Heart right ventricle (tissue), 16 donors: ENCODE results near the gene NCAN. TPM values are rescaled to one million over a fixed set of nuclear protein-coding genes. Genes with fewer than 3 reads are reported as not detected.

Source experiments
- ATAC-seq, 8 donors: fragments of 200-7000 bp; cut with Tn5 transposase; one replicate each; pipeline ENCODE4 v1.9.1; 2020; ENCODE audit warnings: mild to moderate bottlenecking in 8 of 8, moderate library complexity in 8 of 8, moderate number of reproducible peaks in 1 of 8
- DNase-seq, 2 donors: peaks; one replicate each; pipeline ENCODE4 v3.0.0-alpha.2; 2020
- H3K27ac ChIP-seq, 10 donors: fragments of 200-600 bp; sonication (generic) in 2 of 10; one replicate each; pipeline versions ENCODE4 v1.5.0 to v1.8.0; 2020 to 2022; ENCODE audit warnings: mild to moderate bottlenecking in 3 of 10
- H3K27me3 ChIP-seq, 7 donors: fragments of 200-600 bp; one replicate each; pipeline ENCODE4 v1.8.0; 2021 to 2022; ENCODE audit warnings: mild to moderate bottlenecking in 2 of 7
- H3K36me3 ChIP-seq, 9 donors: fragments of 200-600 bp; sonication (generic) in 1 of 9; one replicate each; pipeline versions ENCODE4 v1.5.0 to v1.8.0; 2020 to 2022; ENCODE audit warnings: mild to moderate bottlenecking in 2 of 9
- H3K4me1 ChIP-seq, 9 donors: fragments of 200-600 bp; sonication (generic) in 1 of 9; one replicate each; pipeline versions ENCODE4 v1.5.0 to v1.8.0; 2020 to 2022; ENCODE audit warnings: mild to moderate bottlenecking in 4 of 9
- H3K4me3 ChIP-seq, 10 donors: fragments of 200-600 bp; sonication (generic) in 2 of 10; one replicate each; pipeline versions ENCODE4 v1.5.0 to v1.8.0; 2020 to 2022; ENCODE audit warnings: mild to moderate bottlenecking in 7 of 10, moderate library complexity in 2 of 10
- H3K9me3 ChIP-seq, 11 donors: fragments of 200-600 bp in 10 of 11; sonication (generic) in 2 of 11; one replicate each; pipeline versions ENCODE4 v1.5.0 to v1.8.0; 2013 to 2022; ENCODE audit warnings: mild to moderate bottlenecking in 2 of 11, control low read depth in 1 of 11, moderate library complexity in 1 of 11
- WGBS, 2 donors: extraction: QIAGEN DNeasy Blood & Tissue Kit; methylation state at CpG; one replicate each; pipeline ENCODE4 v1.1.7; 2013; ENCODE audit warnings: inconsistent platforms in 1 of 2; 5-methylcytosine and 5-hydroxymethylcytosine counted together
- intact Hi-C, 10 donors: fragments of 100-400 bp; cut with DNase I; formaldehyde crosslinking; loops; one replicate each; pipeline versions ENCODE4 v1.11.1 to v1.14.2; 2022
- polyA plus RNA-seq, 2 donors: library from polyadenylated mRNA; stranded (reverse); fragments of 200-250 nt; gene quantifications; one replicate each; pipeline ENCODE4 v1.2.3, GENCODE V29; 2013
- total RNA-seq, 10 donors: library from RNA; stranded (reverse); fragmentation: NEBNext Ultra II Directional in 3 of 10; extraction: Animal tissue kit (Norgen Biotek cat#: 25700) in 3 of 10; gene quantifications; one replicate each; pipeline versions ENCODE4 v1.2.1 to v1.2.4, GENCODE V29; 2021 to 2023
- TF ChIP-seq, protein P1 (sequence below), 9 donors: fragments of 200-600 bp; sonication (generic) in 2 of 9; IDR thresholded peaks; one replicate each; pipeline versions ENCODE4 v1.5.0 to v1.8.0; 2021 to 2022; ENCODE audit warnings: antibody characterized with exemption in 9 of 9, mild to moderate bottlenecking in 5 of 9, moderate library complexity in 1 of 9
- donor health status: Arrhythmogenic right ventricular cardiomyopathy.
- donor health status: ischemic (EF 13 %, LVEDD 7.1; RV severe dilation, severe dysfunction).
- donor health status: healthy with polysubstance abuse.
- donor health status: DM: no; HTN: yes; CAD: no.
- donor health status: DM: no; HTN: no; CAD: no.
- donor health status: ischemic (EF 25% LVEDD 6.9; RV normal size, moderate dysfunction).
- donor health status: ischemic (EF 25% LVEDD 5.7; RV mildly dilated, moderate dysfunction).
- donor health status: healthy.
- donor health status: DM: yes; HTN: yes; CAD: no.
- donor health status: Ischemic cardiomyopathy.
- donor health status: ischemic (EF 35%, LVEDD 5.7; RV mildly dilated, moderate dysfunction).
- donor health status: nonischemic (EF 11% LVEDD 7.7; RV severe dilation, severe dysfunction).
- donor health status: DM: yes; HTN: yes; CAD: no.
- donor health status: PGD.
- donor health status: ischemic (EF 29% LVEDD 5.4; RV normal size, mild dysfunction).
- donor health status: nonischemic (EF 23%, LVEDD 6.1; RV moderate dilation, normal function).

The NCAN gene
- total and polyA plus RNA-seq, 12 donors = not detected

DNA sequence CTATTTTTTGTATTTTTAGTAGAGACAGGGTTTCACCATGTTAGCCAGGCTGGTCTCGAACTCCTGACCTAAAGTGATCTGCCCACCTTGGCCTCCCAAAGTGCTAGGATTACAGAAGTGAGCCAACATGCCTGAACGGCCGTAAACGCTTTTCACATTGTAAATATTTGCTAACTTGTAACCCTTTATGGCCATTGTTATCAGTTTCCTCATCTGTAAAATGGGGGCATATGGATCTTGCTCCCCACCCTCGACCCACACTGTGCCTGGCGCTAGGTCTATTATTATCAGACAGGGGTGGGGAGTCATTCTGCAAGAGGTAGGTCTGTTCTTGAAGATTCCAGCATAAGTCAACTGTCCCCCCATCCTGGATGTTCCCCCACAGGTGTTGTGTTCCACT is 11.9 kb downstream of the NCAN start:
- no peak for ATAC-seq
- Histone ChIP-seq H3K9me3 (no peaks in the 10 kb centered on the region), H3K4me1 (peaks cover 0 to 10% (median 0%) of the 10 kb centered on the region in 9 donors), H3K27ac (no peak overlapping the region), H3K27me3 (peaks cover 8 to 75% (median 45%) of the 10 kb centered on the region in 7 donors), H3K36me3 (no peaks in the 10 kb centered on the region), H3K4me3 (no peak overlapping the region)
- intact Hi-C loops = loop anchor here in 1 of 10 donors (5.0 kb wide), 1 partner anchor 76 kb away; no protein-coding TSS in a partner anchor
- no peak for DNase-seq
- TF ChIP-seq, protein P1, sequence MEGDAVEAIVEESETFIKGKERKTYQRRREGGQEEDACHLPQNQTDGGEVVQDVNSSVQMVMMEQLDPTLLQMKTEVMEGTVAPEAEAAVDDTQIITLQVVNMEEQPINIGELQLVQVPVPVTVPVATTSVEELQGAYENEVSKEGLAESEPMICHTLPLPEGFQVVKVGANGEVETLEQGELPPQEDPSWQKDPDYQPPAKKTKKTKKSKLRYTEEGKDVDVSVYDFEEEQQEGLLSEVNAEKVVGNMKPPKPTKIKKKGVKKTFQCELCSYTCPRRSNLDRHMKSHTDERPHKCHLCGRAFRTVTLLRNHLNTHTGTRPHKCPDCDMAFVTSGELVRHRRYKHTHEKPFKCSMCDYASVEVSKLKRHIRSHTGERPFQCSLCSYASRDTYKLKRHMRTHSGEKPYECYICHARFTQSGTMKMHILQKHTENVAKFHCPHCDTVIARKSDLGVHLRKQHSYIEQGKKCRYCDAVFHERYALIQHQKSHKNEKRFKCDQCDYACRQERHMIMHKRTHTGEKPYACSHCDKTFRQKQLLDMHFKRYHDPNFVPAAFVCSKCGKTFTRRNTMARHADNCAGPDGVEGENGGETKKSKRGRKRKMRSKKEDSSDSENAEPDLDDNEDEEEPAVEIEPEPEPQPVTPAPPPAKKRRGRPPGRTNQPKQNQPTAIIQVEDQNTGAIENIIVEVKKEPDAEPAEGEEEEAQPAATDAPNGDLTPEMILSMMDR (IDR thresholded peaks at IDR 0.05) = no peak
- WGBS, 2 donors = 82 to 86% methylated on average over 6 of the region's 6 CpGs

DNA sequence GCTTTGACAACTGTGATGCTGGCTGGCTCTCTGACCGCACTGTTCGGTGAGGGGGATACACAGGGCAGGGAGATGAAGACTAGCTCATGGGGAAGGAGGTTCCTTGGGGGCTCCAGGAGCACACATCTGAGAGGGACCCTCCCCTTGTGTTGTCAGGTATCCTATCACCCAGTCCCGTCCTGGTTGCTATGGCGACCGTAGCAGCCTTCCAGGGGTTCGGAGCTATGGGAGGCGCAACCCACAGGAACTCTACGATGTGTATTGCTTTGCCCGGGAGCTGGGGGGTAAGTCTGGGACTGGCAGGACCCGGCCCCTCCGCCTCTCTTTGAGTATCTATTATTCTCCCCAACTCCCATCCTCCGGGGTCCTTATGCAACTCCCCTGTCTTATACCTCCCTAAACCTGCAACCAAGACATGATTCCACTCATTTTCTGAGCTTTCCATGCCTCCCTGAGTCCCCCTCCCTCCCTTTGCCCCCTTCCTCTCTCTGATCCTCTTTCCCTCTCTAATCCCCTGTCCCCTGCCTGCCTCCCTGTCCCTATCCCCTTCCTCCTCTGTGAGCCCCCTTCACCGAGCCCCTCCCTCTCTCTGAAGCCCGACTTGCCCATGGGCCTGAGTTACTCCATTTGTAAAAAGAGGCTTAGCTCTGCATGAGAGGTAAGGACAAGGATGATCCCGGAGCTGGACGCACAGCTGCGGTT is 12.5 kb downstream of the NCAN start:
- Histone ChIP-seq H3K4me3 (peak overlapping the region in 4 of 10 donors; percentile 21 to 53 (median 44)), H3K27me3 (peaks cover 8 to 75% (median 45%) of the 10 kb centered on the region in 7 donors), H3K4me1 (peaks cover 0 to 10% (median 0%) of the 10 kb centered on the region in 9 donors), H3K36me3 (no peaks in the 10 kb centered on the region), H3K9me3 (no peaks in the 10 kb centered on the region), H3K27ac (no peak overlapping the region)
- DNase-seq (no peak), ATAC-seq (no peak)
- intact Hi-C loops = loop anchor here in 1 of 10 donors (5.0 kb wide), 1 partner anchor 77 kb away; no protein-coding TSS in a partner anchor
- TF ChIP-seq, protein P1 (IDR thresholded peaks at IDR 0.05) = no peak
- WGBS, 2 donors = 64 to 66% methylated on average over 17 of the region's 17 CpGs

DNA sequence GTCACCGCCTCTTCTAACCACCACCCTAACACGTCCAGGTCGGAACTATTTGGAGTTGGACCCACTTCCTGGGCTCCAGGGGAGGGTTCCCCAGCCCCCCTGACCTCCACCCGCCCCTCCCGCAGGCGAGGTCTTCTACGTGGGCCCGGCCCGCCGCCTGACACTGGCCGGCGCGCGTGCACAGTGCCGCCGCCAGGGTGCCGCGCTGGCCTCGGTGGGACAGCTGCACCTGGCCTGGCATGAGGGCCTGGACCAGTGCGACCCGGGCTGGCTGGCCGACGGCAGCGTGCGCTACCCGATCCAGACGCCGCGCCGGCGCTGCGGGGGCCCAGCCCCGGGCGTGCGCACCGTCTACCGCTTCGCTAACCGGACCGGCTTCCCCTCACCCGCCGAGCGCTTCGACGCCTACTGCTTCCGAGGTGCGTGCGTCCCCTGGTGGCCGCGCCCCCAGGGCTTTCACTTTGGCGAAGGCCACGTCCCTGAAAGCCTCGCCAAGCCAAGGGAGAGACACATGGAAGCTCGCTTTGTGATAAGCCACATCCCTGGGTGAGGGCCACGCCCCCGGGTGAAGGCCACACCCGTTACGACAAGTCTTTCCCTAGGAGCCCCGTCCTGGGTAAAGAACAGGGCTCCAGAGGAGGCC is 13.2 kb downstream of the NCAN start:
- H3K4me3 ChIP-seq = peak overlapping the region in 8 of 10 donors; percentile 21 to 53 (median 37)
- peaks cover 0 to 10% (median 0%) of the 10 kb centered on the region in 9 donors for H3K4me1 ChIP-seq
- H3K9me3 ChIP-seq = no peaks in the 10 kb centered on the region
- no peak overlapping the region for H3K27ac ChIP-seq
- 1 to 2% methylated on average over 59 of the region's 59 CpGs for WGBS, 2 donors
- intact Hi-C loops = loop anchor here in 1 of 10 donors (5.0 kb wide), 1 partner anchor 78 kb away; no protein-coding TSS in a partner anchor
- ATAC-seq (peak in 6 of 8 donors; percentile 28 to 74 (median 56)), DNase-seq (peak; percentile 26 to 57)
- TF ChIP-seq, protein P1 (IDR thresholded peaks at IDR 0.05) = peak; percentile 31 to 81 (median 56)
- no peaks in the 10 kb centered on the region for H3K36me3 ChIP-seq
- peaks cover 8 to 76% (median 45%) of the 10 kb centered on the region in 7 donors for H3K27me3 ChIP-seq

DNA sequence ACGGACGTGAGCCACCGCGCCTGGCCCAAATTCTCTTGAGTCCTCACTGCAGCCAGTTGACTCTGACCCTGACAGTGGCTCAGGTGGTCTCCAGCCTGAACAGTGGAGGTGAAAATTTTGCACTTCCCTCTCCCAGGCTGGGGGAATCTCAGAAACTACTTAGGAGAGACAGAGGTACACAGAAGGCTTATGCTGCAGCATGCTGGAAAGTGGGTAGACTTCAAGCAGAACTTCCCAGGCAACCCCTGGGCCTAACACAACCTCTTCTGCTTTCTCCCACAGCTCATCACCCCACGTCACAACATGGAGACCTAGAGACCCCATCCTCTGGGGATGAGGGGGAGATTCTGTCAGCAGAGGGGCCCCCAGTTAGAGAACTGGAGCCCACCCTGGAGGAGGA is 14.4 kb downstream of the NCAN start:
- no peaks in the 10 kb centered on the region for H3K36me3 ChIP-seq
- peaks cover 0 to 10% (median 0%) of the 10 kb centered on the region in 9 donors for H3K4me1 ChIP-seq
- intact Hi-C loops = no loop called here
- peaks cover 8 to 83% (median 48%) of the 10 kb centered on the region in 7 donors for H3K27me3 ChIP-seq
- H3K27ac ChIP-seq = no peak overlapping the region
- no peaks in the 10 kb centered on the region for H3K9me3 ChIP-seq
- H3K4me3 ChIP-seq = no peak overlapping the region
- no peak for DNase-seq
- TF ChIP-seq, protein P1 (IDR thresholded peaks at IDR 0.05) = no peak
- no peak for ATAC-seq
- WGBS, 2 donors = 78 to 81% methylated on average over 5 of the region's 5 CpGs
